HG03066 (cell line): ENCODE results near the gene SPTLC3.

ENCODE experiments used
- ATAC-seq: cut with Tn5 transposase; IDR thresholded peaks from one replicate; pipeline ENCODE4 v1.9.1; 2021; ENCODE audit warnings: low read depth; ENCODE audit not compliant: unreplicated experiment

SPTLC3 gene

GRCh38 chr20:13128173-13128572 is 119.4 kb downstream of the SPTLC3 start:
- ATAC-seq = no peak

- ATAC-seq = no peak
Observed at GRCh38 chr20:13130061-13130706, 121.4 kb downstream of the SPTLC3 start.

- no peak for ATAC-seq
Observed at GRCh38 chr20:13130707-13131103, 121.9 kb downstream of the SPTLC3 start.

GRCh38 chr20:13131688-13132087 is 122.9 kb downstream of the SPTLC3 start:
- no peak for ATAC-seq

- ATAC-seq = no peak
Observed at GRCh38 chr20:13139459-13140150, 130.8 kb downstream of the SPTLC3 start.

GRCh38 chr20:13140201-13140600 is 131.4 kb downstream of the SPTLC3 start:
- no peak for ATAC-seq

- no peak for ATAC-seq
Observed at GRCh38 chr20:13140775-13141174, 132.0 kb downstream of the SPTLC3 start.

GRCh38 chr20:13141546-13141945 is 132.8 kb downstream of the SPTLC3 start:
- ATAC-seq = no peak

- no peak for ATAC-seq
Observed at GRCh38 chr20:13142143-13142542, 133.4 kb downstream of the SPTLC3 start.

- ATAC-seq = no peak
Observed at GRCh38 chr20:13147071-13147963, 138.5 kb downstream of the SPTLC3 start.

GRCh38 chr20:13147971-13148370 is 139.2 kb downstream of the SPTLC3 start:
- ATAC-seq = no peak

- ATAC-seq = no peak
Observed at GRCh38 chr20:13148402-13148801, 139.6 kb downstream of the SPTLC3 start.

- ATAC-seq = no peak
Observed at GRCh38 chr20:13148961-13149360, 140.2 kb downstream of the SPTLC3 start.

- no peak for ATAC-seq
Observed at GRCh38 chr20:13149371-13150105, 140.8 kb downstream of the SPTLC3 start.

GRCh38 chr20:13158369-13158768 is 149.6 kb downstream of the SPTLC3 start:
- no peak for ATAC-seq

- no peak for ATAC-seq
Observed at GRCh38 chr20:13159889-13160288, 151.1 kb downstream of the SPTLC3 start.

GRCh38 chr20:13165203-13165602 is 156.4 kb downstream of the SPTLC3 start:
- no peak for ATAC-seq

- ATAC-seq = no peak
Observed at GRCh38 chr20:13166011-13166410, 157.2 kb downstream of the SPTLC3 start.

GRCh38 chr20:13166437-13166836 is 157.7 kb downstream of the SPTLC3 start:
- ATAC-seq = no peak

GRCh38 chr20:13169086-13169485 is 160.3 kb downstream of the SPTLC3 start:
- ATAC-seq = no peak

GRCh38 chr20:13170771-13171170 is 162.0 kb downstream of the SPTLC3 start:
- ATAC-seq = no peak
